Erythroblast (primary cell): ENCODE results near the gene SLC8A3.

Experiments
- GATA1 ChIP-seq: IDR thresholded peaks from 2 replicates; pipeline ENCODE4 v1.6.1; 2011; ENCODE audit warnings: low read depth, mild to moderate bottlenecking, control low read depth, low read length, moderate library complexity
- POLR2A ChIP-seq: IDR thresholded peaks from 2 replicates; pipeline ENCODE4 v1.6.1; 2011; ENCODE audit warnings: mild to moderate bottlenecking, low read length

GRCh38 chr14:70043001-70043400 is 145.8 kb downstream of the SLC8A3 start:
- TF ChIP-seq POLR2A = no peak
- no peak for TF ChIP-seq GATA1
